HG03469 (cell line): ENCODE results near the gene KIFC3.
"Not testable (repeated sequence)": the region's sequence is repeated elsewhere in the genome, so short reads cannot be mapped to it uniquely, and the experiment has no call there.

Experiments used
- ATAC-seq: cut with Tn5 transposase; IDR thresholded peaks from one replicate; pipeline ENCODE4 v1.9.1; 2021; ENCODE audit warnings: mild to moderate bottlenecking, moderate library complexity, moderate number of reproducible peaks; ENCODE audit not compliant: unreplicated experiment

Gene KIFC3

DNA sequence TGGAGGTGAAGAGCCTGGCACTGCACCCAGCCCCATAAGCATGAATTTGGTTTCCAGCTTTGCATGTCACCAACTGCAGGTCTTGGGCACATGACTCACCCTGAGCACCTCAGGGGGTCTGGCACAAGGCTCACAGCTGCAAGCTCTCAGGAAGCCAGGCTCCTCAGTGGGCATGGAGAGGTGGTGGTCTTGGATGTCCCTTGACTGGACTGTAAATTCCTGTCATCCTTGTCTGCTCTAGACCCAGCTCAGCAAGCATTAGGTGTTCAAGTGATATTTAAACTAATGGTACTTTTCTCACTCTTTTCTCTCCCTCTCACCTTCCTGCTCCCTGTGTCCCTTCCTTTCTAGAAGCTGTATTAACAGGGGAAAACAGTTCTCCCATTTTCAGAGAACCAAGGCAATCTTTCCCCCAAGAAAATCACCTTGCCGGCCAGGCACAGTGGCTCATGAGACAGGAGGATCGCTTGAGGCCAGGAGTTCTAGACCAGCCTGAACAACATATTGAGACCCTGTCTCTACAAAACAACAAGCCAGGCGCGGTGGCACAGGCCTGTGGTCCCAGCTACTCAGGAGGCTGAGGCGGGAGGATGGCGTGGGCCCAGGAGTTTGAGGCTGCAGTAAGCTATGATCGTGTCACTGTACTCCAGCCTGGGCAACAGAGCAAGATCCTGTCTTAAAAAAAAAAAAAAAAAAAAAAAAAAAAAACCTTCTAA, 5.1 kb upstream of the KIFC3 start:
- no peak for ATAC-seq

GRCh38 chr16:57805176-57805575, 2.9 kb upstream of the KIFC3 start:
- no peak for ATAC-seq

DNA sequence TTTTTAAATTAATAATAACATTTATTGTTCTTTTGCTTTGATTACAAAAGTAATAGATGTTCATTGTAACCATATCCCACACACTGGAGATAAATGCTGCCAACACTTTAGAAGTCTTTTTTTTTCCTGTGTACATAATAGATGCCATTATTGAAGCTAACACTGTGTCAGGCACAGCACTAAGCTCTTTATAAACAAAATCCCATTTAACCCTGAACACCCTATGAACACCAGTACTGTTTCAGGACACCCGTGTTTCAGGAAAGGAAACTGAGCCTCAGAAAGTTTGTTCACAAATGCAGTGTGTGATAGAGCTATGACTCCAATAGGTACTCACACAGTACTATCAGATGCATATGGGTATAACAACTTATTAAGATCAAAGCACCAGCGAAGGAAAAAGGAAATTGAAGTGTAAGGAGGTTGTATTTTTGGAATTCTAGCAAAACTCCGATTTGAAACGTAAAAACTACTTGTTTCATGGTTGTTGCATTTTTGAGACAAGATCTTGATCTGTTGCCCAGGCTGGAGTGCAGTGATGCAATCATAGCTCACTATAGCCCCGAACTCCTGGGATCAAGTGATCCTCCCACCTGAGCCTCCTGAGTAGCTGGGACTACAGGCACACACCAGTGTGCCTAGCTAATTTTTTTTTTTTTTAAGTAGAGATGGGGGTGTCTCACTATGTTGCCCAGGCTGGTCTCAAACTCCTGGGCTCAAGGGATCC, 2.0 kb upstream of the KIFC3 start:
- ATAC-seq, result no peak

GRCh38 chr16:57803134-57803990, 1.1 kb upstream of the KIFC3 start:
- ATAC-seq, result no peak

GRCh38 chr16:57801809-57802340, 416 bp downstream of the KIFC3 start:
- ATAC-seq, result no peak

- ATAC-seq, result no peak
These were observed 1.0 kb downstream of the KIFC3 start for GRCh38 chr16:57801098-57801808.

- ATAC-seq, result no peak
These were observed 1.8 kb downstream of the KIFC3 start for GRCh38 chr16:57800200-57801097.

- ATAC-seq, result no peak
These were observed 2.6 kb downstream of the KIFC3 start for GRCh38 chr16:57799600-57800199.

- no peak for ATAC-seq
These were observed 3.2 kb downstream of the KIFC3 start for GRCh38 chr16:57798953-57799599.

DNA sequence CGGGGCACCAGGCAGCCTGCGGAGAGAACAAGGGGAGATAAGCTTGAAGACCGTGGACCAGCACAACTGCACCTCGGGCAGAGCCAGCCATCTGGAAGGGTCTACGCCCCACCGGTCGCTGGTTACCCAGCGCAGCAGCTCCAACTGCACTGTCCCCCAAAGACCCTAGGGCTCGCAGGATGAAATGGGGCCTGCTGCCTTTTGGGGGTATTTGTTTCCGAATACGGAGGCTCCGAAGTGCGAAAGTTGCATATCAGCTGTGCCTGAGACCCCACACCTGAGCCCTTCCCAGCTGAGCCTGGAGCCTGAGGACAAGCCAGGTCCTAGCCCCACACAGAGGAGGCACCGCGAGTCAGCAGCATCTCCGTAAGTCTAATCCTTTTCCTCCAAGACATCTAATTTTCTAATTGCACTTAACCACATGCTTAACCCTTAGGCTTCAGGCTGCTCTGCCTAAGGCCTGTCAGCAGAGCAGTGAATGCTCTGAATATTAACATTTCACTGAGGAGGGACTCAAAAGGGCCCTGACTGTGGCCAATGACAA, 4.0 kb downstream of the KIFC3 start:
- no peak for ATAC-seq

DNA sequence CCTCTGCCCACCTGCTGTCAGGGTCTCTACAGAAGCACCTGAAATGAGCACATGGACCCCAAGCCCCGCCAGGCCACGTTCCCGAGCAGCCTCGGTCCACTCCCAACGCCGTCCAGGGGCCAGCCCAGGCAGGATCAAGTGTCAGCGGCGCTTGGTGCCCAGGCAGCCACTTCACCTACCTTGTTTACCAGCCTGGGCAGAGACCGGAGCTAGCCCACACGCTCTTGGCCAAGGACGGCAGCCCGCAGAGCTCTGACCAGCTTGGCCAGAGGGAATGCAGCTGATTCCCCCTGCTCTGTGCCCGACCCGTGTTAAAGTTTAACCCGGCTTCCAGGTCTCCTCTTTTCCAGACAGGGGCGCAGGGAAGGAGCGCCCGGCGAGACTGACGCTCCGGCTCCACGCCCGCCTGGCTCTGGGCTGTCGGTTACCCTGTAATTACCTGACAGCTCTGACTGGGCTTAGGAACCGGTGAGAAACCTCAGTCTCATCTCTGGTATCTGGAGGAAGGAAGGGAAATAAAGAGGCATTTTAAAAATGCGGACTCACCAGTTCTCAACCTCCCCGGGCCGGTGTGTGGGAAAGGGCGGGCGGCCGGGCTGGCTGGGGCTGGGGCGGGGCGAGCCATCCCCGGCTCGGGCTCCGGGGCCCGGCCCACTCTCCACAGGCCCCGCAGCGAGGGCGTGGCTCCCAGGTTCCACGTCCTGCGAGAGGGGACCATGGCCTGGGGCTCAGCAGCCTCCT, 4.6 kb downstream of the KIFC3 start:
- ATAC-seq, result no peak

GRCh38 chr16:57797216-57797525, 5.1 kb downstream of the KIFC3 start:
- ATAC-seq, result no peak

- ATAC-seq, result not testable (repeated sequence)
These were observed 6.3 kb downstream of the KIFC3 start for GRCh38 chr16:57796014-57796413.

DNA sequence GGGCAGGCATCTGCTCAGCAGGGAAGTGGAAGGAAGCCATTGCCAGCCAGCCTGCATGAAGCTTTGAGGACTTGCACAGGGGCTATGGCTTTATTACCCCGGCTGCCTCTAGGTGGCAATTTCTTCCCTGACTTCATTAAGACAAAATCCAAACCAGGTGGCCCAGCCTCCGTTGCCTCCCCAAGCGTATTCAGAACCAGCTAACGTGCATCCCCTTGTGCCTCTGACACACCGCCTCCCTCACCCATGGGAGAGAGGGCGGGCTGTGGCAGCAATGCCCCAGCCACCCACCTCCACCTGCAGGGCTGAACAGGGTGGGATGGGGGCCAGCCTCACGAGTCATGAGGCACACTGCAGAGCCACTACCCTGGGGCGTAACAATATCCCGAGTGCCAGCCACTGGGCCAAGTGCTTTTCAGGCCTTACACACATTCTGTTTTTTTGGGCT, 6.8 kb downstream of the KIFC3 start:
- ATAC-seq, result no peak

- no peak for ATAC-seq
These were observed 7.4 kb downstream of the KIFC3 start for GRCh38 chr16:57794849-57795430.

- ATAC-seq, result no peak
These were observed 10.3 kb downstream of the KIFC3 start for GRCh38 chr16:57791893-57792461.
